Left renal pelvis (tissue), 4 donors: ENCODE data around the gene ANKRD6. TPM values are rescaled to one million over a fixed set of nuclear protein-coding genes. Genes with fewer than 3 reads are reported as not detected.

Experiments used
- DNase-seq, 4 donors: peaks; one replicate each; pipeline ENCODE4 v3.0.0-alpha.2; 2013; ENCODE audit warnings: low read depth in 4 of 4, low spot score in 3 of 4
- polyA plus RNA-seq, 4 donors: library from polyadenylated mRNA; unstranded; fragments of 120-200 nt; gene quantifications; one replicate each; pipeline ENCODE4 v1.2.1, GENCODE V29; 2013; ENCODE audit not compliant: insufficient read length in 4 of 4

The ANKRD6 gene
- polyA plus RNA-seq, 4 donors, result 17.2 to 38.6 (median 25.4) TPM

DNA sequence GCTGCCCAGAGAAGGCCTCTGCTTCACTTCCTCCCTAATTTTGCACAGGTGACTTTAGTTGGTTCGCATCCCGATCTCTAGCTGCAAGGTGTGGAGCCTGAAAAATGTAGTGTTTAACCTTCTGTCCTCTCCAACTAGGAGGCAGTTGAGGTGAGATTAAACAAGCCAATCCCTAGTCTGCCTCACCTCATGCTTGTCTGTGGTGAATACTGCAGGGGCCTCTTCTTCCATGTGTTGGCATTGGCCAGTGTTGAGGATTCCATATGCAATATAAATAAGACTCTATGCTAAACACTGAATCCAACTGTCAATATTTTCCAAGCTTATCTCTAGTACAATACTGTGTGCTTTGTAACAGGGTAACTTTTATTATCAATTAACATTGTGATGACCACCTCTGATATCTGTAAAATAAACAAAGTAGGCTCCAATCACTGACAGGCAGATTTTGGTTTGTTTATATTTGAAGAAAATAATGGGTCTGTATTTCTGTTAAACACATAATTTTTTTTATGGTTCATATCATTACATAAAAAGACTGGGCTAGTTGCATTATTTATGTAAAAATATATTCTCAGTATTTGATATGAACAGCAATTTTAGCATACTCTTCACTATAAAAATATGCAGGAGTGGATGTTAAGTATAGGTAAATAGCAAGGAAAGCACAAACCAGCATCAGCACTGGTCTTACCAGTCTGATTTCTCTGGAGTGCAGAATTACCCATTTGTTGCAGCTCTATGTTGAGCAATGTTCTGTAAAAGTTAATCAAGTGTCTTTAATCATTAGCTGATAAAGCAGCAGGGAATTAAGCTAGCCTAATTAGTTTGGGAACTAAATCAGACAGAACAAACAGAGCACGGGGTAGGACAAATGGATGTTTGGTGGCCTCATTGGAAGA, 74.0 kb downstream of the ANKRD6 start:
- no peak for DNase-seq

DNA sequence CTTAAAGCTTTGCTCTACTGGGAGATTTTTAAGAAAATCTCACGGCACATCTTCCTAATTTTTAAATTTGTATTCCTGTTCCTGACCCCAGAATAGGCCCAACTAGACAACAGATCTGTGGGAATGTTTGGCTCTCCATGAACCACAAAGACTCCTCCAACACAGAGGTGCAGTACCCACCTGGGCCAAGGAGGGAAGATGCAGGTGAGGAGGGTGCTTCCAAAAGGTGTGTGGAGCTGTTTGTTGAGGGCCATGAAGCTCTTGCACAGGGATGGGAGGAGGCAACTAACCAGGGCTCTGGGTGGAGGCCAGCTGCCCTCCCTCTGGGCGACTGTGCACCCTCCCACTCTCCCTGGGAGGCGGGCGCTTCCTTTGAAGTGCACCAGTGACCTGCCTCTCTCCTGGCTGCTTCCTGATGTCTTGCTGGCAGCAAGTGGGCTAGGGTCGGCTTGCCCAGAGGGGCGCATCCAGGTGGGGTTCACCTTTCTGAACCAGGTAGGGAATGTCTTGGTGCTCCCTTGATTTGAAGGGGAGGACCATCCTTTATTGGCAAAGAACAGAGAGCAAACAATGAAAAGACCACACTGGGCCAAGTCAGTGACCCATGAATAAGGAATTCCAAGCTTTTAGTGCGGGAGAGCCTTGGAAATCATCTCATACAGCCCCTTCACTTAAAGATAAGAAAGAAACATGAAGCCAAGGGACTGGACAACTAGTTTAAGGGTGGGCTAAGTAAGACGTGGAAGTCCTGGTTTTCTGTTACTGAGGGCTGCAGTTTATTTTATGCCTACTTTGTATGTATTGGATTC, 76.0 kb downstream of the ANKRD6 start:
- no peak for DNase-seq

GRCh38 chr6:89509777-89510281, 76.9 kb downstream of the ANKRD6 start:
- DNase-seq, result no peak

- no peak for DNase-seq
These were observed 77.4 kb downstream of the ANKRD6 start for GRCh38 chr6:89510393-89510792.

DNA sequence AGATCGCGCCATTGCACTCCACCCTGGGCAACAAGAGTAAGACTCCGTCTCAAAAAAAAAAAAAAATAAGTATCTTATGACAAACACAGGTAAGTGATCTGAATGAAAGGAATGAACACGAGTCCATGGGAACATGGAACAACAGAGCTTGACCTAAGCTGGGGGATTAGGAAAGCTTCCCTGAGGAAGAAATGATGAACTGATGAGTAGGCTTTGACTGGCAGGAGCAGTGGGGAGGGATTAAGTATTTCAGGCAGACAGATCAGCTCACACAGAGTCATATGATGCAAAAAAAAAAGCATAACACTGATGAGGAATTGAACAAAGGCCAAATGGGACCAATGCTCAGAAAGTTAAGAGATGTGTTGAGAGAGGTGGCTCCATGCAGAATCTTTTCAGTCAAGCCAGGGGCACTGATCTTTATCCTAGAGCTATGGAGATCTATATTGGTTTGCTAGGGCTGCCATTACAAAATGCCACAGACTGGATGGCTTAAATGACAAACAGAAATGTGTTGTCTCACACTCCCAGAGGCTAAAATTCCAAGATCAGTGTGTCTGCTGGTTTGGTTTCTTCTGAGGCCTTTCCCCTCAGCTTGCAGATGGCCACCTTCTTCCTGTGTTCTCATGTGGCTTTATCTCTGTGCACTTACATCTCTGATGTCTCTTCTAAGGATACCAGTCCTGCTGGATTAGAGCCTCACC, 85.6 kb downstream of the ANKRD6 start:
- no peak for DNase-seq

DNA sequence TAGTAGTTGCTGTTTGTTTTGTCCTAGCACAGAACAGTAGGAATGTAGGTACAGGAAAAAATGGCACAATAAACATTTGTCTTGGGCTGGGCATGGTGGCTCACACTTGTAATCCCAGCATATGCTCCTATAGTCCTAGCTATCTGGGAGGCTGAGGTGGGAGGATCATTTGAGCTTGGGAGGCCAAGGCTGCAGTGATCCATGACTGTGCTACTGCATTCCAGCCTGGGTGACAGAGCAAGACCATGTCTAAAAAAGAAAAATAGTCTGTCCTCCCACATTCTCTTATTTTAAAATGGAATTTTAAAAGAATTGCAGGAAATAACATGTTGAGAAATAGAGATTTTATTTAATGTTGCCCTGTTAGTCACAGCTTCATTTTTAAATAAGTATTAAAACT, 87.8 kb downstream of the ANKRD6 start:
- no peak for DNase-seq

GRCh38 chr6:89522778-89523177, 89.8 kb downstream of the ANKRD6 start:
- no peak for DNase-seq

- DNase-seq, result no peak
These were observed 93.0 kb downstream of the ANKRD6 start for GRCh38 chr6:89525786-89526562.

DNA sequence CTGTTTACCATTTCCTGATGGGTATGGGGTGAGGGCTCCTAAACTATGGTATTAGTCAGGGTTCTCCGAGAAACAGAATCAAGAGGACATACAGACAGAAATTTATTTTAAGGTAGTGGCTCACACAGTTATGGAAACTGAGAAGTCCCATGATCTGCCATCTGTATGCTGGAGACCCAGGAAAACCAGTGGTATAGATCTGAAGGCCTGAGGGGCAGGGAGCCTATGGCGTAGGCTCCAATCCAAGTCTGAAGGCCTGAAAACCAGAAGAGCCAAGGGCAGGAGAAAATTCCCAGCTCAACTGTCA, 93.6 kb downstream of the ANKRD6 start:
- no peak for DNase-seq

DNA sequence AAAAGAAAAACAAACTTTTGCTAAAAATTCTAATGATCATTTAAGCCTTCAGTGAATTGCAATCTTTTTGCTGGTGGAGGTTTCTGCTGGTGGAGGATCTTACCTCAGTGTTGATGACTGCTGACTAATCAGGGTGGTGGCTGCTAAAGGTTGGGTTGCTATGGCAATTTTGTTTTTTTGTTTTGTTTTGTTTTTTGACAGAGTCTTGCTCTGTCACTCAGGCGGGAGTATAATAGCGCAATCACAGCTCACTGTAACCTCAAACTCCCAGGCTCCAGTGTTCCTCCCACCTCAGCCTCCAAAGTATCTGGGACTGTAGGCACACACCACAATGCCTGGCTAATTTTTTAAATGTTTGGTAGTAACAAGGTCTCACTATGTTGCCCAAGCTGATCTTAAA, 94.7 kb downstream of the ANKRD6 start:
- DNase-seq, result no peak

DNA sequence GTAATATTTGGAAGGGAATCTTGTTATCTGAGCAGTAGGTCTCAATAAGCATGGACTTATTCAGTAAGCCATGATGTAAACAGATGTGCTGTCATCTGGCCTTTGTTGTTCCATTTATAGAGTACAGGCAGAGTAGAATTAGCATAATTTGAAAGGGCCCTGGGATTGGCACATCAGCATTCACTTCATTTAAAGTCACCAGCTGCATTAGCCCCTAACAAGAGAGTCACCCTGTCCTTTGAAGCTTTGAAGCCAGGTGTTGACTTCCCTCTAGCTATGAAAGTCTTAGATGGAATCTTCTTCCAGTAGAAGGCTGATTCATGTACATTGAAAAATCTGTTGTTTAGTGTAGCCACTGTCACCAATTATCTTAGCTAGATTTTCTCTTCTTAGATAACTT, 95.9 kb downstream of the ANKRD6 start:
- no peak for DNase-seq

DNA sequence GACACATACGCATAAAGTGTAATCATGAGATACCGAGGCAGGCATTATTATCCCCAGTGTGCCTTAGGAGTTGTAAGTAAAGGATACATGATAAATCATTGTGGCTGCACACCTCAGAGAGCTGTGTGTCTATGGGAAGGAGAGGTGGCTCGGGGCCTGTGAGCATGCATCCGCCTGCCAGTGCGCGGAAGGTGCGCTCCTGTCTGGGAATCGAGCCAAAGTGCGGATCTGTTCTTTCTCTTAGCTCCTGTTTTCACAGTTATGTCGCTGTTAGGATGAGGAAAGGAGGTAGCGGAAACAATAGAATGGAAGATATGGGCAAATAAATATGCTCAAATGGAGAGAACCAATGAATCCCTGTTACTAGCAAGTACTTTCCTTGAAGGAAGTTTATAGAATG, 98.0 kb downstream of the ANKRD6 start:
- DNase-seq, result no peak

DNA sequence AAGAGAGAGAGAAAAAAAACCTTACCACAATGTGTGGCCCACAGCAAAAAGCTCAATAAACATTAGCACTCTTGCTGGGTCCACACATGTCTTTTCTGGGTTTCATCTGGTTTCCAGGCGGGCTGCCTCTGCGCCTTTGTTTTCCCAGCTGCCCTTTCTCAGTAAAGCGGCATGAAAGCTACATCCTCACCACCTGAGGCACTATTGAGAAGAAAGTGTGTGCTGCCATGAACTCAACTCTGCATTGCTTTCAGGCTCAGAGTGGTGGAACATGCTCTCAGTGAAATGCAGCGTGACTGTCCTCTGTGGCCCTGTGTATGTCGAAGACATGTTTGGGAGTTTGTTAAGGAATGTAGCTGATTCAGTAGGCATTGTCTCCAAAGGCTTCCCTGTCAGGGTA, 103.3 kb downstream of the ANKRD6 start:
- no peak for DNase-seq

- DNase-seq, result no peak
These were observed 106.8 kb downstream of the ANKRD6 start for GRCh38 chr6:89539779-89540178.

- no peak for DNase-seq
These were observed 109.3 kb downstream of the ANKRD6 start for GRCh38 chr6:89542081-89542857.

DNA sequence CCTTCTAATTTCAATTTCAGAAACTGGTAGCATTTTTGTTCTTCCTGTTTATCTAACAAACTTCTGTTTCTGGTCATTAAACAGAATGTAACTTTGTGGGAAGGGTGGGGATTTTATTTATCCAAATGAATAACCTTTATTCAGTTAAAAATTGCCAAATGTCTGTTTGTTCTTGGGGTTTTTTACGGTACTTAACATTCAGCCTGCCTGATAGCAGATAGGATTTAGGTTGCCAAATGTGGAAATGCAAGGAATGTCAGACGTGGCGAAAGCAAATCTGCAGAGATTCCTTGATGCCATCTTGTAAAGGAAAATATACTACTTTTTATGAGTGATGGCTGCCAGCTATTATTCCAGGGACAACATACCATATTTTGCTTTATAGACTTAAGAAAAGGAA, 109.9 kb downstream of the ANKRD6 start:
- DNase-seq, result no peak

DNA sequence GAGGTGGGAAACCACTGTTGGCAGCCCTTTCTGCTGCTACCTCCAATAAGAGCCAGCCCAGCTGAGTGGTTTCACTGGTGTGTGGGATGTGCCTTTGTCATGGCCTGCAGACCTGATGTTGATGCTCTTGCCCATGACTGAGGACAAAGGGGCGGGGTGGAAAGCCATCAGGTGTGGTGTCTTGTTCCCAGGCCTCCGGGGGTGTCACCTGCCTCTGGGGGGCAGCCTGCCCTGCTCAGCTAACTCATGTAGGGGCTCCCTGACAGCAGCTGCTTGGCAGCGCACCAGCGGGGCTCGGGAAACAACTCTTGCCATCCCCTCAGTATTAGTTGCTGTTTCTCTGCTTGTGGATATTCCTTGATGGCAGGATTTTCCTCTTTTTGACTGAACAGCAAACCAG, 114.3 kb downstream of the ANKRD6 start:
- no peak for DNase-seq

DNA sequence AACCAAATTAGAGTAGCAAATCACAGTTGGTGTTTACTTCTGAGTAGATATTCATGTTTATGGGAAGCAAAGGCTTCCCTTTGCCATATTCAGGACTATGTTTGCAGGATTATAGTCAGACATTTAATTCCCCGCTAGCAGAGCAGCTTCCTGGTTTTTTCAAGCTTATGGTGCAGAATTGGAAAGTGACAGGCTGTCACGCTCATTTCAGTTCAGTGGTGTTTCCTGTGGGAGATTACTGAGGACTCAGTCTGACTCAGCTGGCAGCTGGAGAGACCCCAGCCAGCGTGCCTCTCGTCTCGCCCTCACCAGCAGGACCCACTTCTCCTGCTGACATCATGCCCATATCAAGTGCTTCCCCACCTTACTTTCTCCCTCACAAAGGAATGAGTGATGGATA, 120.5 kb downstream of the ANKRD6 start:
- DNase-seq, result no peak

DNA sequence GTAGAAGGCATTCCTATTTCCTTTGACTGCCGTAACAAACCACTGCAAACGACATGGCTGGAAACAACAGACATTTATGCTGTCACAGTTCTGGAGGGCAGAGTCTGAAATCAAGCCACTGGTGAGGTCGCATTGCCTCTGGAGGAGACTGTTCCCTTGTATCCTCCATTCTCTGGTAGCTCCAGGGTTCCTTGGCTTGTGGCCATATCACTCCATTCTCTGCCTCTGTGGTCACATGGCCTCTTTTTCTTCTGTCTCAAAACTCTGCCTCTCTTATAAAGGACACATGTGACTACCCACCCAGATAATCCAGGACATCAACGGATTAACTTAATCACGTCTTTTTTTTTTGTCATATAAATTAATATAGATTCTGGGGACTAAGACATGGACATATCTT, 121.2 kb downstream of the ANKRD6 start:
- DNase-seq, result no peak

DNA sequence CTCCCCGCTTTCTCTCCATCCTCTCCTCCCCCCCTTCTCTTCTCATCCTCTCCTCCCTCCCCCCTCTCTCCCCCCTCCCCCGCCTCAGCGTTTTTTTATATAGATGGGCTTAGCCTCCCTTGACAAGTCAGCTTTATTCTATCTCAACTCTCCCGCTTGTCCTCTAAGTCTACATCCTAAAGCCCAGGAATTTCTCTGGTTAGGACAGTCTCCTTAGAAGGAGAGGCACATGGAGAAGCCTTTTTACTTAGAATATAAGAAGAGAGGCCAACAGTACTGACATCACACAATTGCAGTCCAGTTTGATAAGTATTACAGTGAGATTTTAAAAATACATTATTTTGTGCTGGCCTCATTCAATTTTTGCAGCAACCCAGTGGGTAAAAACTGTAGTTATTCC, 122.1 kb downstream of the ANKRD6 start:
- DNase-seq, result no peak
